Epithelial cell of esophagus (primary cell): ENCODE data around the gene C19orf33.

Source experiments
- DNase-seq: peaks from one replicate; pipeline ENCODE4 v3.0.0; 2010; ENCODE audit warnings: low read depth
- H3K4me3 ChIP-seq: 2 replicates; pipeline ENCODE4 v1.5.1; 2011; ENCODE audit warnings: mild to moderate bottlenecking, low read length, control low read depth
- CTCF ChIP-seq: IDR thresholded peaks from 2 replicates; pipeline ENCODE4 v1.5.1; 2011; ENCODE audit warnings: low read depth, mild to moderate bottlenecking, low read length, control low read depth, inconsistent platforms; ENCODE audit not compliant: insufficient read depth; ENCODE audit errors: missing control alignments

C19orf33 gene

GRCh38 chr19:38316477-38317067 lies 12.5 kb downstream of the C19orf33 start:
- TF ChIP-seq CTCF = no peak
- H3K4me3 ChIP-seq = peak overlapping the region; percentile 25
- no peak for DNase-seq

- TF ChIP-seq CTCF = no peak
- no peak for DNase-seq
- H3K4me3 ChIP-seq = no peak overlapping the region
These were observed 13.1 kb downstream of the C19orf33 start for GRCh38 chr19:38317104-38317612.

- TF ChIP-seq CTCF = no peak
- H3K4me3 ChIP-seq = peak overlapping the region; percentile 82
- peak; percentile 75 for DNase-seq
These were observed 14.6 kb downstream of the C19orf33 start for GRCh38 chr19:38318660-38319059.

DNA sequence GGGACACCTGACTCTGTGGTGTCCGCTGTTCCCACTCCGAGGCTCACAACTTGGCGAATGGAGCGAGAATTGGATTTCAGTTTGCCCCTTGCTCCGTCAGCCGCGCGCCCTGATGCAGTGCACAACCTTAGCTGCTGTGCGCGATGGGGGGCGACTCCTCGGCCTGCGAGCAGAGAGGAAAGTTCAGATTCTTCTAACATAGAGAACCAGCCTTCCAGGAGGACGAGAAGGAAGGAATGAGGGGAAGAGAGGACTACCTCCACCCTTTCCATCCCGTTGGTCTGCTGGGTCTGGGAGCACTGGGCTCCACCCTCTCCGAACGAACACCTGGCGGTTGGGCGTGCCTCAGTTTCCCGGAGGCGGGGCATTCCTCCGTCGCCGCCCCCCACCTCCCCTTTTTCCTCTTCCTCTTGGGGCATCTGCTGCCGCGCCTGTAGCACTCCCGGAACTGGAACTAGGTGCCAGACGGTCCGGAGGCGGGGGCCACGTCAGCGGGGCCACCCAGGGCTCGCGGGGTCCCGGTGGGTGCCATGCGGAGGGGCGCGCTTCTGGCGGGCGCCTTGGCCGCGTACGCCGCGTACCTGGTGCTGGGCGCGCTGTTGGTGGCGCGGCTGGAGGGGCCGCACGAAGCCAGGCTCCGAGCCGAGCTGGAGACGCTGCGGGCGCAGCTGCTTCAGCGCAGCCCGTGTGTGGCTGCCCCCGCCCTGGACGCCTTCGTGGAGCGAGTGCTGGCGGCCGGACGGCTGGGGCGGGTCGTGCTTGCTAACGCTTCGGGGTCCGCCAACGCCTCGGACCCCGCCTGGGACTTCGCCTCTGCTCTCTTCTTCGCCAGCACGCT lies 15.6 kb downstream of the C19orf33 start, which contains the start of gene KCNK6:
KCNK6 (plus strand) TSS at position 425 of the 838 bp plus-strand sequence; CDS start at position 531, 106 bp downstream.
- TF ChIP-seq CTCF = no peak
- peak within 1 kb of the TSS; percentile 82 for H3K4me3 ChIP-seq
- DNase-seq = peak; percentile 69

DNA sequence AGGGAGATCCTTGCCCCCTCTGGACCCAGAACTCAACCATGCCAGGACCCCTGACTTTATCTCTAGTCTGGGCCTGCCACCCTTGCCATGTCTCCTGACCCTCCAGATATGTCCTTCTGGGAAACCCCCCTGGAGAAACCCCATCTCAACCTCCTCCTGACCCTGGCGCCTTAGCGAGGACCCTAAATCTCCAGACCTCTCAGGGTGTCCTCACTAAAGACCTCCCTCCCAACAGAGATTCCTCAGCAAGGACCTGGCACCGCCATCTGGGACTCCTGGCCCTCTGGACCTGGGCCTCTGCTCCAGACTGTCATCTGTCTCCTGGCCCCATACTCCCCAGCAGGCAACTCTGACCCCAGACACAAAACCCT lies 16.9 kb downstream of the C19orf33 start:
- H3K4me3 ChIP-seq = peak overlapping the region; percentile 82
- DNase-seq = no peak

GRCh38 chr19:38321646-38322196 lies 17.7 kb downstream of the C19orf33 start:
- DNase-seq = peak; percentile 94
- peak overlapping the region; percentile 82 for H3K4me3 ChIP-seq
- TF ChIP-seq CTCF = peak; percentile 5

More for the DNA sequence above, 16.9 kb downstream of the C19orf33 start:
- no peak for TF ChIP-seq CTCF
